Endothelial cell of umbilical vein (primary cell): Measurements from ENCODE around the gene BRINP2. TPM values are rescaled to one million over a fixed set of nuclear protein-coding genes. Genes with fewer than 3 reads are reported as not detected.
A peak's percentile ranks its signal among the peaks of the same experiment; 100 is the strongest.

Experiments
- BruUV-seq: library from RNA; stranded (reverse); fragments of 400-500 nt; replicated peaks from 2 replicates; lab custom pipeline; 2021; lab: Mats Ljungman, UMichigan
- CTCF ChIA-PET: fragments of 300-600, 350-600 bp; sonication (Branson Sonifier 250); formaldehyde crosslinking; loops from one replicate; lab custom pipeline; 2021; ENCODE audit warnings: antibody characterized with exemption, inconsistent platforms; lab: Charles Lee
- POLR2A ChIA-PET: fragments of 300-600, 350-600 bp; sonication (Branson Sonifier 250); formaldehyde crosslinking; loops from one replicate; lab custom pipeline; 2021; ENCODE audit warnings: antibody characterized with exemption, inconsistent platforms; lab: Charles Lee
- DNase-seq: peaks from one replicate; pipeline ENCODE4 v3.0.0-alpha.2; 2011; ENCODE audit warnings: low read depth, low spot score
- FAIRE-seq: peaks from 2 replicates; lab custom pipeline; 2011; peaks lifted over from hg19 to GRCh38; lab: Jason Lieb, UNC
- H2AFZ ChIP-seq: 2 replicates; pipeline ENCODE4 v1.6.0; 2012; ENCODE audit warnings: low read depth, low read length, control low read depth, inconsistent platforms
- H3K27ac ChIP-seq: 2 replicates; pipeline ENCODE4 v1.5.1; 2011; ENCODE audit warnings: low read depth, mild to moderate bottlenecking, control low read depth, low read length, moderate library complexity; ENCODE audit not compliant: insufficient read depth
- H3K27me3 ChIP-seq, 2 experiments: 2 replicates each; pipeline versions ENCODE4 v1.6.0 to v1.6.1; 2011; ENCODE audit warnings: low read length in 2 of 2, mixed read lengths in 1 of 2; ENCODE audit not compliant: control insufficient read depth in 2 of 2, insufficient read depth in 2 of 2
- H3K36me3 ChIP-seq, 2 experiments: 2 replicates in 1 of 2; 3 replicates in 1 of 2; pipeline ENCODE4 v1.5.1; 2011; ENCODE audit warnings: low read length in 2 of 2, mild to moderate bottlenecking in 1 of 2, moderate library complexity in 1 of 2; ENCODE audit not compliant: control insufficient read depth in 2 of 2, insufficient read depth in 2 of 2; ENCODE audit errors: extremely low read depth in 1 of 2
- H3K4me1 ChIP-seq: 3 replicates; pipeline ENCODE4 v1.5.1; 2011; ENCODE audit warnings: mild to moderate bottlenecking, low read length; ENCODE audit not compliant: control insufficient read depth, insufficient read depth; ENCODE audit errors: extremely low read depth
- H3K4me2 ChIP-seq: 2 replicates; pipeline ENCODE4 v1.6.1; 2011; ENCODE audit warnings: low read length, control low read depth, mixed read lengths; ENCODE audit not compliant: insufficient read depth
- H3K4me3 ChIP-seq, 3 experiments: fragments of 200-600 bp in 1 of 3; sonication (generic), shearing (Covaris generic) in 1 of 3; replicated peaks in 1 of 3; 2 replicates each; pipeline ENCODE4 v1.5.1; 2011 to 2016; ENCODE audit warnings: control low read depth in 3 of 3, low read length in 3 of 3, mild to moderate bottlenecking in 2 of 3, inconsistent platforms in 1 of 3, low read depth in 1 of 3, moderate library complexity in 1 of 3; ENCODE audit not compliant: insufficient read depth in 1 of 3
- H3K79me2 ChIP-seq: 2 replicates; pipeline ENCODE4 v1.6.0; 2012; ENCODE audit warnings: low read length, inconsistent platforms; ENCODE audit not compliant: control insufficient read depth, insufficient read depth
- H3K9ac ChIP-seq: replicated peaks from 2 replicates; pipeline ENCODE3; 2011; ENCODE audit warnings: low read length, control low read depth; ENCODE audit not compliant: insufficient read depth; ENCODE audit errors: extremely low read depth
- H3K9me1 ChIP-seq: replicated peaks from 3 replicates; pipeline ENCODE4 v1.6.0; 2011; ENCODE audit warnings: mild to moderate bottlenecking, low read length; ENCODE audit not compliant: control insufficient read depth, insufficient read depth; ENCODE audit errors: extremely low read depth
- H3K9me3 ChIP-seq: replicated peaks from 2 replicates; pipeline ENCODE4 v1.5.1; 2012; ENCODE audit warnings: low read length, inconsistent platforms; ENCODE audit not compliant: control insufficient read depth, insufficient read depth
- H4K20me1 ChIP-seq: replicated peaks from 2 replicates; pipeline ENCODE3; 2011; ENCODE audit warnings: mild to moderate bottlenecking, low read length; ENCODE audit not compliant: control insufficient read depth, insufficient read depth; ENCODE audit errors: extremely low read depth
- CTCF ChIP-seq, 2 donors: IDR thresholded peaks; 1 replicate in 1 of 2; 2 replicates in 1 of 2; pipeline ENCODE4 v1.5.1; 2011; ENCODE audit warnings: low read length in 2 of 2, mild to moderate bottlenecking in 2 of 2, moderate library complexity in 2 of 2, control low read depth in 1 of 2, inconsistent platforms in 1 of 2, low read depth in 1 of 2; ENCODE audit not compliant: insufficient read depth in 1 of 2; ENCODE audit errors: extremely low read depth in 1 of 2
- EZH2 ChIP-seq: IDR thresholded peaks from 2 replicates; pipeline ENCODE4 v1.6.1; 2012; ENCODE audit warnings: borderline replicate concordance, low read depth, mild to moderate bottlenecking, moderate library complexity, low read length, inconsistent platforms; ENCODE audit not compliant: severe bottlenecking
- FOS ChIP-seq: IDR thresholded peaks from 2 replicates; pipeline ENCODE4 v1.6.1; 2011; ENCODE audit warnings: mild to moderate bottlenecking, low read length, moderate library complexity, borderline replicate concordance; ENCODE audit not compliant: insufficient read depth
- GATA2 ChIP-seq: IDR thresholded peaks from 2 replicates; pipeline ENCODE4 v1.7.0; 2011; ENCODE audit warnings: low read depth, mild to moderate bottlenecking, moderate library complexity, mixed read lengths, low read length; ENCODE audit not compliant: insufficient read length, insufficient read depth
- JUN ChIP-seq: IDR thresholded peaks from 2 replicates; pipeline ENCODE4 v1.6.1; 2011; ENCODE audit warnings: borderline replicate concordance, low read depth; ENCODE audit not compliant: insufficient read length, insufficient read depth
- MAX ChIP-seq: IDR thresholded peaks from 2 replicates; pipeline ENCODE4 v1.6.1; 2011; ENCODE audit not compliant: insufficient read depth, insufficient read length
- MYC ChIP-seq: IDR thresholded peaks from one replicate; pipeline ENCODE4 v1.6.1; 2011; ENCODE audit warnings: mild to moderate bottlenecking, low read depth, low read length
- POLR2A ChIP-seq: IDR thresholded peaks from 2 replicates; pipeline ENCODE4 v1.6.1; 2012; ENCODE audit warnings: low read depth, mild to moderate bottlenecking, control low read depth, low read length
- POLR2AphosphoS5 ChIP-seq: IDR thresholded peaks from 2 replicates; pipeline ENCODE4 v1.6.1; 2012; ENCODE audit warnings: low read depth, mild to moderate bottlenecking, control low read depth, low read length, moderate library complexity; ENCODE audit not compliant: insufficient read depth
- dilution Hi-C: fragments of 300-500 bp; cut with MboI; formaldehyde crosslinking; loops from one replicate; pipeline ENCODE4 v1.15.0; 2019; ENCODE audit warnings: low sequenced_read_pairs; ENCODE audit not compliant: extremely low pct_ligation_motif_present
- intact Hi-C: fragments of 100-400 bp; cut with micrococcal nuclease; formaldehyde crosslinking; loops from one replicate; pipeline ENCODE4 v1.10.0; 2022
- polyA plus RNA-seq, 4 experiments: library from polyadenylated mRNA; depleted of rRNA in 3 of 4; stranded (reverse) in 3 of 4; unstranded in 1 of 4; fragments of >200 nt; gene quantifications; 2 replicates each; pipeline versions ENCODE4 v1.2.1 to v1.2.3, GENCODE V29; 2011 to 2012; ENCODE audit warnings: missing spikeins in 1 of 4
- total RNA-seq: library from RNA; stranded (reverse); gene quantifications from 2 replicates; pipeline ENCODE4 v1.2.3, GENCODE V29; 2021

Gene BRINP2
- total and polyA plus RNA-seq, 2 donors (not counting 3 experiments of a cell fraction or from before 2014, with no cell fraction given): not detected

DNA sequence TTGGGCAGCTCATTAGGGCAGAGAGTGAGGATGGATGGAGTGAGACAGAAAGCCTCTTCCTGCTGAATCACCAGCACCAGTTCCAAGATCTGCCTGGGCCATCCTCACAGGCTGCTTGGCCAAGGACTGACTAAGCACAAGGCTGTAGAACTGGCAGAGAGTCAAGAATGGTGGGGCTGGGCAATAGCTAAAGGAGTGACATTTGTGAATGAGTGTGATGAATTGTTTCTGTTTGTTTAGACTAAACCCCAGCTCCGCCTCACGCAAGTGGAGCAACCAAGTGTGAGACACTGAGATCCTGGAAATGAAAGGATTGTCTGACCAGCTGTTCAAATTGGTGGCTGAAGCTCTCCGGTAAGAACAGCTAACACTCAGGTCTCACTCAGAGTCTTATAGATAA lies 38.6 kb downstream of the BRINP2 start:
- intact Hi-C loops (no loop called here), dilution Hi-C loops (no loop called here)
- Histone ChIP-seq H3K4me3 (no peak overlapping the region), H3K27me3 (no peaks in the 10 kb centered on the region), H3K4me1 (no peaks in the 10 kb centered on the region), H3K79me2 (no peaks in the 10 kb centered on the region), H3K36me3 (no peaks in the 10 kb centered on the region), H3K27ac (no peak overlapping the region), H3K4me2 (no peak overlapping the region), H2AFZ (no peak overlapping the region), H3K9ac (no peak overlapping the region), H4K20me1 (no peaks in the 10 kb centered on the region), H3K9me1 (no peaks in the 10 kb centered on the region), H3K9me3 (no peaks in the 10 kb centered on the region)
- no TSS peak for BruUV-seq
- ChIA-PET CTCF (interaction anchor here (0.7 kb wide), 1 partner anchor 1158 kb away, joined by 3 read pairs; no protein-coding TSS in a partner anchor), POLR2A (no interaction called here)
- TF ChIP-seq EZH2 (no peak), POLR2AphosphoS5 (no peak), FOS (peak; percentile 58), MYC (no peak)
- peak; percentile 78 for DNase-seq
- peak; percentile 74 for FAIRE-seq

- POLR2A ChIA-PET: no interaction called here
- no peak for TF ChIP-seq MAX
- no peak for TF ChIP-seq MYC
- no peak for TF ChIP-seq POLR2AphosphoS5
- TF ChIP-seq JUN: no peak
- TF ChIP-seq CTCF (IDR thresholded peaks at IDR 0.05; ENCODE audit: extremely low read depth in 1 of 2, insufficient read depth in 1 of 2, low read depth in 1 of 2, low read length in 2 of 2): no peak
- no peak for TF ChIP-seq EZH2
- TF ChIP-seq GATA2: no peak
- no peak for TF ChIP-seq FOS
- no peak for TF ChIP-seq POLR2A
- BruUV-seq: no TSS peak
- no peaks in the 10 kb centered on the region for H3K79me2 ChIP-seq
- H3K9me3 ChIP-seq: no peaks in the 10 kb centered on the region
- no peak overlapping the region for H3K27ac ChIP-seq
- FAIRE-seq: no peak
- CTCF ChIA-PET: no interaction called here
- no peak overlapping the region for H2AFZ ChIP-seq
- no peak overlapping the region for H3K9ac ChIP-seq
- no peak overlapping the region for H3K4me2 ChIP-seq
- H3K9me1 ChIP-seq: no peaks in the 10 kb centered on the region
- dilution Hi-C loops (no loop called here), intact Hi-C loops (no loop called here)
- no peaks in the 10 kb centered on the region for H4K20me1 ChIP-seq
- H3K27me3 ChIP-seq: no peaks in the 10 kb centered on the region
- no peaks in the 10 kb centered on the region for H3K36me3 ChIP-seq
- no peak for DNase-seq
- no peak overlapping the region for H3K4me3 ChIP-seq
- no peaks in the 10 kb centered on the region for H3K4me1 ChIP-seq
These were observed 39.3 kb downstream of the BRINP2 start for GRCh38 chr1:177210071-177210470.
